Neural cell (in vitro differentiated cells): ENCODE measurements around the gene MGAM2.

Source experiments
- EP300 ChIP-seq: fragments of 450-650 bp; conservative IDR thresholded peaks from 2 replicates; pipeline ENCODE4 v1.6.1; 2014; ENCODE audit warnings: antibody characterized with exemption, mild to moderate bottlenecking, moderate library complexity; ENCODE audit not compliant: poor library complexity, severe bottlenecking
- EZH2 ChIP-seq: fragments of 200-600, 300-800 bp; shearing (Covaris generic), sonication (generic); IDR thresholded peaks from 2 replicates; pipeline ENCODE4 v1.6.1; 2014; ENCODE audit warnings: antibody characterized with exemption, low read length, borderline replicate concordance, mild to moderate bottlenecking; ENCODE audit not compliant: insufficient read depth, poor library complexity, severe bottlenecking
- POLR2AphosphoS5 ChIP-seq: IDR thresholded peaks from 2 replicates; pipeline ENCODE4 v1.6.1; 2012
- SMC3 ChIP-seq: fragments of 450-650 bp; conservative IDR thresholded peaks from 2 replicates; pipeline ENCODE4 v1.6.1; 2014; ENCODE audit warnings: antibody characterized with exemption, mild to moderate bottlenecking, moderate library complexity; ENCODE audit not compliant: poor library complexity
- TAF1 ChIP-seq: IDR thresholded peaks from 2 replicates; pipeline ENCODE4 v1.6.1; 2012; ENCODE audit warnings: low read depth
- TF ChIP-seq, protein P1 (sequence below): fragments of 450-650 bp; IDR thresholded peaks from 2 replicates; pipeline ENCODE4 v1.5.1; 2014; ENCODE audit warnings: antibody characterized with exemption, mild to moderate bottlenecking, moderate library complexity; ENCODE audit not compliant: poor library complexity, severe bottlenecking

DNA sequence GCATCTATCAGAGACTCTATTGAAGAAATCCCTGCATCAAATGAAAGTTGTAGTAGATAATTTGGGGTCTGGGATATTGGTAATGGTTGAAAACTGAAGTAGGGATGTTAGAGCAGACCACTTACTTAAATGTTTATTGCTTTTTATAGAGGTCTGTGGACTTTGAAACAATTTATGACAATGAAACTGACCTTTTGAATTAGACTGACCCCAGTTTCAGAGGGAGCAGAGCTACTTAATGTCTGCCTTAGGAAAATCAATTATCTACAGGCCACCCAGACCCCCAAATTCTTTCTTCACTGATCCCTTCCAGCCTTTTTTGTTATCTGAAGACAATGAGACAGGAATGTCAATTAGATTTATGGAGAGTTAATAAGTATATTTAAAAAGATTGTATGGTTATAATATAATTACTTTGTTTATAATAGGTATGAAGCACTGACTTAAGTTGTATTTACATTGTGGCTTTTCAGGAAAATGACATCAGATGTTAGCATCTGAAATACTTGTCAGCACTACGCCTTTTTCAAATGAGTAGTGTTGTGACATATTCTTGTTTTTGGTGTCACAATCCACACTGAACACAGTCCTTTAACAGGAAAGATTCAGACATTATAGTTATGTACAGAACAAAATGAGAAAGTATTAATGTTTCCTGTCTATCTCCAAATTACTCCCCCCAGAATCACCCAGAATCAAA is 13.9 kb downstream of the MGAM2 start:
- TF ChIP-seq, protein P1, sequence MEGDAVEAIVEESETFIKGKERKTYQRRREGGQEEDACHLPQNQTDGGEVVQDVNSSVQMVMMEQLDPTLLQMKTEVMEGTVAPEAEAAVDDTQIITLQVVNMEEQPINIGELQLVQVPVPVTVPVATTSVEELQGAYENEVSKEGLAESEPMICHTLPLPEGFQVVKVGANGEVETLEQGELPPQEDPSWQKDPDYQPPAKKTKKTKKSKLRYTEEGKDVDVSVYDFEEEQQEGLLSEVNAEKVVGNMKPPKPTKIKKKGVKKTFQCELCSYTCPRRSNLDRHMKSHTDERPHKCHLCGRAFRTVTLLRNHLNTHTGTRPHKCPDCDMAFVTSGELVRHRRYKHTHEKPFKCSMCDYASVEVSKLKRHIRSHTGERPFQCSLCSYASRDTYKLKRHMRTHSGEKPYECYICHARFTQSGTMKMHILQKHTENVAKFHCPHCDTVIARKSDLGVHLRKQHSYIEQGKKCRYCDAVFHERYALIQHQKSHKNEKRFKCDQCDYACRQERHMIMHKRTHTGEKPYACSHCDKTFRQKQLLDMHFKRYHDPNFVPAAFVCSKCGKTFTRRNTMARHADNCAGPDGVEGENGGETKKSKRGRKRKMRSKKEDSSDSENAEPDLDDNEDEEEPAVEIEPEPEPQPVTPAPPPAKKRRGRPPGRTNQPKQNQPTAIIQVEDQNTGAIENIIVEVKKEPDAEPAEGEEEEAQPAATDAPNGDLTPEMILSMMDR = no peak
- TF ChIP-seq EP300 (peak; percentile 94), TAF1 (no peak), EZH2 (no peak), SMC3 (no peak), POLR2AphosphoS5 (peak; percentile 87)
